Smooth muscle cell (in vitro differentiated cells): ENCODE measurements around the gene TAF12. TPM values are rescaled to one million over a fixed set of nuclear protein-coding genes. Genes with fewer than 3 reads are reported as not detected.
"Not testable (repeated sequence)": the region's sequence is repeated elsewhere in the genome, so short reads cannot be mapped to it uniquely, and the experiment has no call there.

Experiments used
- DNase-seq: peaks from one replicate; lab custom pipeline; 2025; ENCODE audit not compliant: unreplicated experiment; lab: John Stamatoyannopoulos, UW
- H2AFZ ChIP-seq: fragments of 200-600 bp; sonication (generic); 2 replicates; pipeline ENCODE4 v1.6.0; 2016; ENCODE audit warnings: antibody characterized with exemption, low read depth, mild to moderate bottlenecking
- H3F3A ChIP-seq: fragments of 200-600 bp; sonication (generic); 2 replicates; pipeline ENCODE4 v1.6.0; 2017; ENCODE audit warnings: antibody characterized with exemption, low read depth
- H3K27ac ChIP-seq: fragments of 200-600 bp; sonication (generic); 2 replicates; pipeline ENCODE4 v1.5.1; 2016; ENCODE audit warnings: low read depth, mild to moderate bottlenecking
- H3K27me3 ChIP-seq: fragments of 200-600 bp; sonication (generic); 2 replicates; pipeline ENCODE4 v1.6.1; 2016; ENCODE audit warnings: low read depth, mild to moderate bottlenecking
- H3K36me3 ChIP-seq: fragments of 200-600 bp; sonication (generic); 2 replicates; pipeline ENCODE4 v1.5.1; 2016; ENCODE audit warnings: low read depth
- H3K4me1 ChIP-seq: fragments of 200-600 bp; sonication (generic); 2 replicates; pipeline ENCODE4 v1.5.1; 2016; ENCODE audit warnings: low read depth
- H3K4me2 ChIP-seq: fragments of 200-600 bp; sonication (generic); 2 replicates; pipeline ENCODE4 v1.6.0; 2016; ENCODE audit warnings: mild to moderate bottlenecking
- H3K4me3 ChIP-seq: fragments of 200-600 bp; sonication (generic); 2 replicates; pipeline ENCODE4 v1.5.1; 2016; ENCODE audit warnings: mild to moderate bottlenecking
- H3K79me2 ChIP-seq: fragments of 200-600 bp; sonication (generic); 2 replicates; pipeline ENCODE4 v1.6.0; 2016; ENCODE audit warnings: low read depth, mild to moderate bottlenecking
- H3K9ac ChIP-seq: fragments of 200-600 bp; sonication (generic); 2 replicates; pipeline ENCODE4 v1.6.0; 2016; ENCODE audit warnings: low read depth
- H3K9me3 ChIP-seq: fragments of 200-600 bp; sonication (generic); replicated peaks from 2 replicates; pipeline ENCODE4 v1.5.1; 2016; ENCODE audit warnings: low read depth
- H4K20me1 ChIP-seq: fragments of 200-600 bp; sonication (generic); 2 replicates; pipeline ENCODE4 v1.6.0; 2016; ENCODE audit warnings: low read depth
- WGBS: methylation state at CpG from one replicate; pipeline ENCODE4 v1.1.7; 2016; ENCODE audit warnings: low lambda C conversion rate; 5-methylcytosine and 5-hydroxymethylcytosine counted together
- polyA plus RNA-seq: library from polyadenylated mRNA; unstranded; fragments of >200 nt; fragmentation: Nextera tagmentation; extraction: Ambion mirVana; gene quantifications from 2 replicates; pipeline ENCODE4 v1.2.1, GENCODE V29; 2016
- total RNA-seq: library from RNA; depleted of rRNA; stranded (reverse); fragments of >200 nt; gene quantifications from 2 replicates; pipeline ENCODE4 v1.2.3, GENCODE V29; 2014
- TF ChIP-seq, protein P1 (sequence below): fragments of 200-600 bp; sonication (generic); IDR thresholded peaks from 2 replicates; pipeline ENCODE4 v1.5.1; 2017; ENCODE audit warnings: borderline replicate concordance, mild to moderate bottlenecking, antibody characterized with exemption; ENCODE audit not compliant: insufficient read depth, poor library complexity, severe bottlenecking

TAF12 gene, protein sequence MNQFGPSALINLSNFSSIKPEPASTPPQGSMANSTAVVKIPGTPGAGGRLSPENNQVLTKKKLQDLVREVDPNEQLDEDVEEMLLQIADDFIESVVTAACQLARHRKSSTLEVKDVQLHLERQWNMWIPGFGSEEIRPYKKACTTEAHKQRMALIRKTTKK
- 33.4 and 34.8 TPM in 2 replicates for total RNA-seq
- 44.9 and 47.1 TPM in 2 replicates for polyA plus RNA-seq

GRCh38 chr1:28642847-28643635, at the start of gene TAF12:
Gene TAF12 (minus strand): TSS chr1:28643067. CDS start chr1:28622081, 20,986 bp downstream.
- TF ChIP-seq, protein P1, sequence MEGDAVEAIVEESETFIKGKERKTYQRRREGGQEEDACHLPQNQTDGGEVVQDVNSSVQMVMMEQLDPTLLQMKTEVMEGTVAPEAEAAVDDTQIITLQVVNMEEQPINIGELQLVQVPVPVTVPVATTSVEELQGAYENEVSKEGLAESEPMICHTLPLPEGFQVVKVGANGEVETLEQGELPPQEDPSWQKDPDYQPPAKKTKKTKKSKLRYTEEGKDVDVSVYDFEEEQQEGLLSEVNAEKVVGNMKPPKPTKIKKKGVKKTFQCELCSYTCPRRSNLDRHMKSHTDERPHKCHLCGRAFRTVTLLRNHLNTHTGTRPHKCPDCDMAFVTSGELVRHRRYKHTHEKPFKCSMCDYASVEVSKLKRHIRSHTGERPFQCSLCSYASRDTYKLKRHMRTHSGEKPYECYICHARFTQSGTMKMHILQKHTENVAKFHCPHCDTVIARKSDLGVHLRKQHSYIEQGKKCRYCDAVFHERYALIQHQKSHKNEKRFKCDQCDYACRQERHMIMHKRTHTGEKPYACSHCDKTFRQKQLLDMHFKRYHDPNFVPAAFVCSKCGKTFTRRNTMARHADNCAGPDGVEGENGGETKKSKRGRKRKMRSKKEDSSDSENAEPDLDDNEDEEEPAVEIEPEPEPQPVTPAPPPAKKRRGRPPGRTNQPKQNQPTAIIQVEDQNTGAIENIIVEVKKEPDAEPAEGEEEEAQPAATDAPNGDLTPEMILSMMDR = peak; percentile 24
- peak; percentile 72 for DNase-seq
- Histone ChIP-seq H4K20me1 (no peaks in the 10 kb centered on the region), H3K79me2 (peaks cover 32% of the 10 kb centered on the region), H3K4me2 (peak within 1 kb of the TSS; percentile 95), H3K4me1 (peaks cover 12% of the 10 kb centered on the region), H3K9ac (peak within 1 kb of the TSS; percentile 74), H3K9me3 (no peaks in the 10 kb centered on the region), H3K27me3 (no peaks in the 10 kb centered on the region), H3K4me3 (peak within 1 kb of the TSS; percentile 80), H2AFZ (peak within 1 kb of the TSS; percentile 93), H3K27ac (peak within 1 kb of the TSS; percentile 83), H3K36me3 (no peaks in the 10 kb centered on the region), H3F3A (peaks cover 8% of the 10 kb centered on the region)
- WGBS = 9% methylated on average over 49 of the region's 49 CpGs

DNA sequence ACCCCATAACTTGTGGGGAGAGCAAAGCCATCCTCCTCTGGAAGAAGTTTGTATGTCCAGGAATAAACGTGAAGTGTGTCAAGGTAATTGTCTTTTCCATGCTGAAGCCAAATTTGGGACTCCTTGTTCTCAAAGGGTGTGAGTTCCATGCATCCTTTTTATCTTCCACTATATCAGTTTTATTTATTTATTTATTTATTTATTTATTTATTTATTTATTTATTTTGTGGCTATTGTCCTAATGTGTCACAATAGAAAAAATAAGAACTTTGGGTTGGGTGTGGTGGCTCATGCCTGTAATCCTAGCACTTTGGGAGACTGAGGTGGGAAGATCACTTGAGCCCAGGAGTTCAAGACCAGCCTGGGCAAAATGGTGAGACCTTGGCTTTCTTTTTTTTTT, 48.8 kb upstream of the TAF12 start:
- not testable (repeated sequence) for H3K9me3 ChIP-seq, H3K27me3 ChIP-seq, H3K9ac ChIP-seq, H2AFZ ChIP-seq, H3K4me2 ChIP-seq, H3K4me3 ChIP-seq, H3K36me3 ChIP-seq, H3K4me1 ChIP-seq, H3K27ac ChIP-seq, DNase-seq, H3F3A ChIP-seq, H3K79me2 ChIP-seq
- WGBS = 100% methylated on average over 1 of the region's 1 CpG
- H4K20me1 ChIP-seq = peaks cover 18% of the 10 kb centered on the region

- Histone ChIP-seq H3K36me3 (no peaks in the 10 kb centered on the region), H2AFZ (no peak overlapping the region), H4K20me1 (peaks cover 43% of the 10 kb centered on the region), H3K9me3 (no peaks in the 10 kb centered on the region), H3K79me2 (peaks cover 7% of the 10 kb centered on the region), H3K27ac (no peak overlapping the region), H3F3A (no peaks in the 10 kb centered on the region), H3K27me3 (no peaks in the 10 kb centered on the region), H3K4me2 (no peak overlapping the region), H3K4me1 (no peaks in the 10 kb centered on the region), H3K4me3 (no peak overlapping the region), H3K9ac (no peak overlapping the region)
- DNase-seq = no peak
- TF ChIP-seq, protein P1 = no peak
- WGBS = 89% methylated on average over 4 of the region's 4 CpGs
Measured at GRCh38 chr1:28684937-28685336, 42.1 kb upstream of the TAF12 start.

DNA sequence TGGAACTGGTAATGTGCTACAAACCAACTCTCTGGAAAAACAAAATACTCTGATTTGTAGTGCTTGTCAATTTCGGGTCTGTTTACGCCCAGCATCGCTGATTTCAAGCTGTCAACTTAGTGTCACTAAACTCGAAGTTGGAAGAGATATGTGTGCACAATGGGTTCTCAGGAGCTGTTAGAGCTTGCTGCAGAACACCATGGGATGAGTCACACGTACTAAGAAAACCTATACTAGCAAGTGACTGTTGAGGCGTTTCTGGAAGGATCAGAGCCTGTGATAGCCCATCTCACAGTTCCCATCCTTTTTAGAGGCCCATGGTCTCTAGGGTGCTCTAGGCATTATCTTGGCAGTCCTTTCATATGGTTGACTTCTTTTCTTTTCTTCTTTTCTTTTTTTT, 40.0 kb upstream of the TAF12 start:
- H3K79me2 ChIP-seq = peaks cover 9% of the 10 kb centered on the region
- H2AFZ ChIP-seq = no peak overlapping the region
- H4K20me1 ChIP-seq = peaks cover 43% of the 10 kb centered on the region
- no peak overlapping the region for H3K4me2 ChIP-seq
- no peaks in the 10 kb centered on the region for H3K4me1 ChIP-seq
- no peaks in the 10 kb centered on the region for H3F3A ChIP-seq
- H3K36me3 ChIP-seq = no peaks in the 10 kb centered on the region
- WGBS = 76% methylated on average over 6 of the region's 6 CpGs
- TF ChIP-seq, protein P1 = no peak
- H3K4me3 ChIP-seq = no peak overlapping the region
- H3K9ac ChIP-seq = no peak overlapping the region
- H3K27ac ChIP-seq = no peak overlapping the region
- no peak for DNase-seq
- no peaks in the 10 kb centered on the region for H3K27me3 ChIP-seq
- no peaks in the 10 kb centered on the region for H3K9me3 ChIP-seq
